Keratinocyte (primary cell): ENCODE data around the gene ACSF3.

Experiments used
- EZH2 ChIP-seq: IDR thresholded peaks from one replicate; pipeline ENCODE4 v1.6.1; 2012; ENCODE audit warnings: inconsistent platforms, mild to moderate bottlenecking, low read length, moderate library complexity
- TF ChIP-seq, protein P1 (sequence below), 3 experiments: IDR thresholded peaks in 1 of 3; conservative IDR thresholded peaks in 1 of 3; optimal IDR thresholded peaks in 1 of 3; 2 replicates in 2 of 3; 3 replicates in 1 of 3; pipeline versions ENCODE3 to v1.5.1; 2011; ENCODE audit warnings: low read length in 3 of 3, mild to moderate bottlenecking in 3 of 3, moderate library complexity in 2 of 3, control low read depth in 1 of 3, inconsistent platforms in 1 of 3; ENCODE audit not compliant: insufficient read depth in 2 of 3; ENCODE audit errors: extremely low read depth in 1 of 3

- no peak for TF ChIP-seq EZH2
- TF ChIP-seq, protein P1, sequence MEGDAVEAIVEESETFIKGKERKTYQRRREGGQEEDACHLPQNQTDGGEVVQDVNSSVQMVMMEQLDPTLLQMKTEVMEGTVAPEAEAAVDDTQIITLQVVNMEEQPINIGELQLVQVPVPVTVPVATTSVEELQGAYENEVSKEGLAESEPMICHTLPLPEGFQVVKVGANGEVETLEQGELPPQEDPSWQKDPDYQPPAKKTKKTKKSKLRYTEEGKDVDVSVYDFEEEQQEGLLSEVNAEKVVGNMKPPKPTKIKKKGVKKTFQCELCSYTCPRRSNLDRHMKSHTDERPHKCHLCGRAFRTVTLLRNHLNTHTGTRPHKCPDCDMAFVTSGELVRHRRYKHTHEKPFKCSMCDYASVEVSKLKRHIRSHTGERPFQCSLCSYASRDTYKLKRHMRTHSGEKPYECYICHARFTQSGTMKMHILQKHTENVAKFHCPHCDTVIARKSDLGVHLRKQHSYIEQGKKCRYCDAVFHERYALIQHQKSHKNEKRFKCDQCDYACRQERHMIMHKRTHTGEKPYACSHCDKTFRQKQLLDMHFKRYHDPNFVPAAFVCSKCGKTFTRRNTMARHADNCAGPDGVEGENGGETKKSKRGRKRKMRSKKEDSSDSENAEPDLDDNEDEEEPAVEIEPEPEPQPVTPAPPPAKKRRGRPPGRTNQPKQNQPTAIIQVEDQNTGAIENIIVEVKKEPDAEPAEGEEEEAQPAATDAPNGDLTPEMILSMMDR (optimal IDR thresholded peaks at IDR 0.05 in 1 of 3, IDR thresholded peaks at IDR 0.05 in 1 of 3, conservative IDR thresholded peaks at IDR 0.05 in 1 of 3; ENCODE audit: extremely low read depth in 1 of 3, insufficient read depth in 2 of 3, low read length in 3 of 3) = no peak
These were observed 37.6 kb upstream of the ACSF3 start for GRCh38 chr16:89055894-89056555.
